ENCODE results near the gene PRELID1.

The PRELID1 gene

GRCh38 chr5:177332031-177332895, 28.7 kb downstream of the PRELID1 start:
- no peak for DNase-seq
- Histone ChIP-seq H2AFZ (ENCODE audit: low read length) (no peak overlapping the region), H4K20me1 (ENCODE audit: insufficient read depth, low read length) (no peaks in the 10 kb centered on the region), H3K9me3 (replicated peaks; ENCODE audit: insufficient read depth, low read length) (no peaks in the 10 kb centered on the region), H3K27ac (ENCODE audit: low read length) (no peak overlapping the region), H3F3A (ENCODE audit: insufficient read depth, low read length) (no peaks in the 10 kb centered on the region), H3K36me3 (replicated peaks; ENCODE audit: insufficient read depth, low read length) (0 out of 2 replicates have a peak, but pooled peaks cover 5% of the 10 kb centered on the region), H3K4me3 (ENCODE audit: low read length) (no peak overlapping the region), H3K27me3 (replicated peaks; ENCODE audit: insufficient read depth, low read length) (no peaks in the 10 kb centered on the region), H3K9ac (ENCODE audit: low read length) (no peak overlapping the region), H3K4me2 (ENCODE audit: low read depth, low read length) (no peak overlapping the region), H3K9me2 (replicated peaks; ENCODE audit: insufficient read depth, low read length) (no peaks in the 10 kb centered on the region), H3K4me1 (ENCODE audit: low read length) (no peaks in the 10 kb centered on the region), H3K79me2 (ENCODE audit: low read length) (peaks cover 5% of the 10 kb centered on the region; the same call in 1 of the 2 replicates)
- TF ChIP-seq EZH2 (optimal IDR thresholded peaks at IDR 0.05; ENCODE audit: low read depth, low read length) (no peak), EZH2phosphoT487 (IDR thresholded peaks at IDR 0.05; ENCODE audit: low read length) (no peak), CTCF (IDR thresholded peaks at IDR 0.05; ENCODE audit: low read length) (no peak)

GRCh38 chr5:177332896-177333260, 29.3 kb downstream of the PRELID1 start:
- H3K27me3 ChIP-seq (replicated peaks; ENCODE audit: insufficient read depth, low read length): no peaks in the 10 kb centered on the region
- no peaks in the 10 kb centered on the region for H3K9me2 ChIP-seq (replicated peaks; ENCODE audit: insufficient read depth, low read length)
- no peak overlapping the region for H3K4me3 ChIP-seq (ENCODE audit: low read length)
- no peaks in the 10 kb centered on the region for H3F3A ChIP-seq (ENCODE audit: insufficient read depth, low read length)
- DNase-seq: no peak
- TF ChIP-seq EZH2phosphoT487 (IDR thresholded peaks at IDR 0.05; ENCODE audit: low read length) (no peak), EZH2 (optimal IDR thresholded peaks at IDR 0.05; ENCODE audit: low read depth, low read length) (no peak), CTCF (IDR thresholded peaks at IDR 0.05; ENCODE audit: low read length) (no peak)
- H2AFZ ChIP-seq (ENCODE audit: low read length): no peak overlapping the region
- no peaks in the 10 kb centered on the region for H3K9me3 ChIP-seq (replicated peaks; ENCODE audit: insufficient read depth, low read length)
- no peak overlapping the region for H3K27ac ChIP-seq (ENCODE audit: low read length)
- H3K9ac ChIP-seq (ENCODE audit: low read length): no peak overlapping the region
- peaks cover 8% of the 10 kb centered on the region; the same call in 1 of the 2 replicates for H3K36me3 ChIP-seq (replicated peaks; ENCODE audit: insufficient read depth, low read length)
- no peaks in the 10 kb centered on the region for H3K4me1 ChIP-seq (ENCODE audit: low read length)
- peaks cover 11% of the 10 kb centered on the region for H3K79me2 ChIP-seq (ENCODE audit: low read length)
- no peaks in the 10 kb centered on the region for H4K20me1 ChIP-seq (ENCODE audit: insufficient read depth, low read length)
- no peak overlapping the region for H3K4me2 ChIP-seq (ENCODE audit: low read depth, low read length)

GRCh38 chr5:177333420-177334154, 30.0 kb downstream of the PRELID1 start:
- H3K9me3 ChIP-seq (replicated peaks; ENCODE audit: insufficient read depth, low read length): no peaks in the 10 kb centered on the region
- H3K27ac ChIP-seq (ENCODE audit: low read length): no peak overlapping the region
- H3K4me2 ChIP-seq (ENCODE audit: low read depth, low read length): no peak overlapping the region
- no peak overlapping the region for H3K4me3 ChIP-seq (ENCODE audit: low read length)
- no peaks in the 10 kb centered on the region for H3F3A ChIP-seq (ENCODE audit: insufficient read depth, low read length)
- H4K20me1 ChIP-seq (ENCODE audit: insufficient read depth, low read length): no peaks in the 10 kb centered on the region
- no peak overlapping the region for H3K9ac ChIP-seq (ENCODE audit: low read length)
- peaks cover 18% of the 10 kb centered on the region for H3K79me2 ChIP-seq (ENCODE audit: low read length)
- no peak for DNase-seq
- H3K4me1 ChIP-seq (ENCODE audit: low read length): no peaks in the 10 kb centered on the region
- no peaks in the 10 kb centered on the region for H3K27me3 ChIP-seq (replicated peaks; ENCODE audit: insufficient read depth, low read length)
- no peak for TF ChIP-seq CTCF (IDR thresholded peaks at IDR 0.05; ENCODE audit: low read length)
- no peak for TF ChIP-seq EZH2phosphoT487 (IDR thresholded peaks at IDR 0.05; ENCODE audit: low read length)
- TF ChIP-seq EZH2 (optimal IDR thresholded peaks at IDR 0.05; ENCODE audit: low read depth, low read length): no peak
- H3K36me3 ChIP-seq (replicated peaks; ENCODE audit: insufficient read depth, low read length): peaks cover 9% of the 10 kb centered on the region; the same call in 1 of the 2 replicates
- H2AFZ ChIP-seq (ENCODE audit: low read length): no peak overlapping the region
- no peaks in the 10 kb centered on the region for H3K9me2 ChIP-seq (replicated peaks; ENCODE audit: insufficient read depth, low read length)

All from MM.1S (cell line).